IPS-15b (cell line): ENCODE measurements around the gene PSORS1C2.
A peak's percentile ranks its signal among the peaks of the same experiment; 100 is the strongest.
"Not testable (repeated sequence)": the region's sequence is repeated elsewhere in the genome, so short reads cannot be mapped to it uniquely, and the experiment has no call there.

Experiments used
- H3K27me3 ChIP-seq: one replicate; pipeline ENCODE4 v1.6.1; 2013; ENCODE audit warnings: low read length; ENCODE audit not compliant: control insufficient read depth, insufficient read depth
- H3K36me3 ChIP-seq: one replicate; pipeline ENCODE4 v1.6.1; 2013; ENCODE audit warnings: low read length; ENCODE audit not compliant: control insufficient read depth, insufficient read depth
- H3K4me1 ChIP-seq: one replicate; pipeline ENCODE4 v1.6.1; 2013; ENCODE audit warnings: mild to moderate bottlenecking, low read length; ENCODE audit not compliant: control insufficient read depth, insufficient read depth
- H3K4me3 ChIP-seq: one replicate; pipeline ENCODE4 v1.5.1; 2013; ENCODE audit warnings: low read depth, low read length
- H3K9ac ChIP-seq: one replicate; pipeline ENCODE4 v1.6.1; 2013; ENCODE audit warnings: low read depth, mild to moderate bottlenecking, low read length
- H3K9me3 ChIP-seq: one replicate; pipeline ENCODE4 v1.6.1; 2013; ENCODE audit warnings: mild to moderate bottlenecking, low read length; ENCODE audit not compliant: control insufficient read depth, insufficient read depth

PSORS1C2 gene

GRCh38 chr6:31138982-31139381, at the start of gene PSORS1C2:
Gene PSORS1C2, minus strand, starts transcription at chr6:31139066. Its CDS starts 40 bp downstream, at chr6:31139026.
- Histone ChIP-seq H3K36me3 (peaks cover 15% of the 10 kb centered on the region), H3K27me3 (no peaks in the 10 kb centered on the region), H3K9ac (no peak within 1 kb of the TSS), H3K4me1 (peaks cover 4% of the 10 kb centered on the region), H3K4me3 (peak within 1 kb of the TSS; percentile 26), H3K9me3 (no peaks in the 10 kb centered on the region)

GRCh38 chr6:31187780-31188194, 48.9 kb upstream of the PSORS1C2 start:
- H3K9ac ChIP-seq: no peak overlapping the region
- H3K9me3 ChIP-seq: no peaks in the 10 kb centered on the region
- peaks cover 2% of the 10 kb centered on the region for H3K4me1 ChIP-seq
- no peaks in the 10 kb centered on the region for H3K36me3 ChIP-seq
- no peaks in the 10 kb centered on the region for H3K27me3 ChIP-seq
- H3K4me3 ChIP-seq: no peak overlapping the region

GRCh38 chr6:31186052-31186734, 47.3 kb upstream of the PSORS1C2 start:
- Histone ChIP-seq H3K4me1 (peaks cover 2% of the 10 kb centered on the region), H3K9me3 (no peaks in the 10 kb centered on the region), H3K4me3 (no peak overlapping the region), H3K9ac (no peak overlapping the region), H3K27me3 (no peaks in the 10 kb centered on the region), H3K36me3 (no peaks in the 10 kb centered on the region)

- H3K4me3 ChIP-seq, H3K27me3 ChIP-seq, H3K9ac ChIP-seq: not testable (repeated sequence)
Measured at GRCh38 chr6:31185695-31186051, 46.8 kb upstream of the PSORS1C2 start.

GRCh38 chr6:31183859-31184258, 45.0 kb upstream of the PSORS1C2 start:
- H3K4me3 ChIP-seq, H3K9me3 ChIP-seq, H3K36me3 ChIP-seq, H3K27me3 ChIP-seq, H3K4me1 ChIP-seq, H3K9ac ChIP-seq: not testable (repeated sequence)

More at GRCh38 chr6:31185695-31186051, 46.8 kb upstream of the PSORS1C2 start:
- H3K4me1 ChIP-seq, H3K36me3 ChIP-seq, H3K9me3 ChIP-seq: not testable (repeated sequence)

GRCh38 chr6:31183287-31183686, 44.4 kb upstream of the PSORS1C2 start:
- H3K36me3 ChIP-seq, H3K4me3 ChIP-seq, H3K9me3 ChIP-seq, H3K9ac ChIP-seq, H3K4me1 ChIP-seq, H3K27me3 ChIP-seq: not testable (repeated sequence)

- no peaks in the 10 kb centered on the region for H3K36me3 ChIP-seq
- H3K4me3 ChIP-seq: no peak overlapping the region
- peaks cover 3% of the 10 kb centered on the region for H3K4me1 ChIP-seq
- no peak overlapping the region for H3K9ac ChIP-seq
- no peaks in the 10 kb centered on the region for H3K9me3 ChIP-seq
- no peaks in the 10 kb centered on the region for H3K27me3 ChIP-seq
Measured at GRCh38 chr6:31180500-31180899, 41.6 kb upstream of the PSORS1C2 start.

- H3K27me3 ChIP-seq: no peaks in the 10 kb centered on the region
- H3K36me3 ChIP-seq: no peaks in the 10 kb centered on the region
- H3K9ac ChIP-seq: no peak overlapping the region
- H3K4me1 ChIP-seq: peaks cover 3% of the 10 kb centered on the region
- H3K4me3 ChIP-seq: no peak overlapping the region
- no peaks in the 10 kb centered on the region for H3K9me3 ChIP-seq
Measured at GRCh38 chr6:31179896-31180295, 41.0 kb upstream of the PSORS1C2 start.

- Histone ChIP-seq H3K27me3 (no peaks in the 10 kb centered on the region), H3K36me3 (no peaks in the 10 kb centered on the region), H3K9me3 (no peaks in the 10 kb centered on the region), H3K4me1 (peaks cover 7% of the 10 kb centered on the region), H3K9ac (no peak overlapping the region), H3K4me3 (no peak overlapping the region)
Measured at GRCh38 chr6:31179042-31179386, 40.1 kb upstream of the PSORS1C2 start.

- Histone ChIP-seq H3K9me3 (no peaks in the 10 kb centered on the region), H3K36me3 (no peaks in the 10 kb centered on the region), H3K4me1 (peaks cover 14% of the 10 kb centered on the region), H3K9ac (no peak overlapping the region), H3K27me3 (no peaks in the 10 kb centered on the region), H3K4me3 (no peak overlapping the region)
Measured at GRCh38 chr6:31178143-31179041, 39.5 kb upstream of the PSORS1C2 start.

- H3K9me3 ChIP-seq: no peaks in the 10 kb centered on the region
- no peak overlapping the region for H3K9ac ChIP-seq
- H3K27me3 ChIP-seq: no peaks in the 10 kb centered on the region
- peaks cover 21% of the 10 kb centered on the region for H3K4me1 ChIP-seq
- H3K4me3 ChIP-seq: no peak overlapping the region
- no peaks in the 10 kb centered on the region for H3K36me3 ChIP-seq
Measured at GRCh38 chr6:31175971-31176370, 37.1 kb upstream of the PSORS1C2 start.

GRCh38 chr6:31174378-31174777, 35.5 kb upstream of the PSORS1C2 start:
- peak overlapping the region; percentile 41 for H3K9ac ChIP-seq
- no peak overlapping the region for H3K4me3 ChIP-seq
- no peaks in the 10 kb centered on the region for H3K9me3 ChIP-seq
- H3K36me3 ChIP-seq: peaks cover 11% of the 10 kb centered on the region
- H3K4me1 ChIP-seq: peaks cover 23% of the 10 kb centered on the region
- H3K27me3 ChIP-seq: no peaks in the 10 kb centered on the region
